K562 (cell line): ENCODE measurements around the gene MYO3B. TPM values are rescaled to one million over a fixed set of nuclear protein-coding genes. Genes with fewer than 3 reads are reported as not detected.
A peak's percentile ranks its signal among the peaks of the same experiment; 100 is the strongest.

Source experiments
- ATAC-seq: fragments of 200-7000 bp; cut with Tn5 transposase; 3 replicates; pipeline ENCODE4 v1.9.1; 2020; ENCODE audit warnings: moderate library complexity
- BruUV-seq: library from RNA; stranded (reverse); fragments of 400-500 nt; replicated peaks from 2 replicates; lab custom pipeline; 2021; lab: Mats Ljungman, UMichigan
- CTCF ChIA-PET: fragments of 300-600 bp; formaldehyde crosslinking; extraction: SDS; loops from one replicate; lab custom pipeline; 2021; ENCODE audit warnings: low intra/inter-chr PET ratio; lab: Yijun Ruan, JAX
- POLR2A ChIA-PET: fragments of 300-600, 350-650 bp; sonication (Branson Sonifier 250); formaldehyde crosslinking; extraction: SDS; loops from one replicate; lab custom pipeline; 2021; ENCODE audit warnings: antibody characterized with exemption, inconsistent platforms; lab: Yijun Ruan, JAX
- DNase-seq, 4 experiments: peaks; one replicate each; pipeline versions ENCODE4 v3.0.0 to v3.0.0-alpha.2; 2011 to 2018; ENCODE audit warnings: low spot score in 3 of 4, mixed read lengths in 3 of 4; ENCODE audit errors: extremely low read depth in 1 of 4
- FAIRE-seq: peaks from 2 replicates; lab custom pipeline; 2011; peaks lifted over from hg19 to GRCh38; lab: Jason Lieb, UNC
- H2AFZ ChIP-seq: 2 replicates; pipeline ENCODE4 v1.6.0; 2011; ENCODE audit warnings: low read depth, low read length, control low read depth, inconsistent platforms
- H3K27ac ChIP-seq: fragments of 200-600 bp; 3 replicates; pipeline ENCODE4 v1.8.0; 2011; ENCODE audit warnings: low read depth, mild to moderate bottlenecking, control low read depth, inconsistent platforms, low read length, moderate library complexity, mixed read lengths; ENCODE audit errors: extremely low read depth
- H3K27me3 ChIP-seq, 2 experiments: fragments of 300-600 bp in 1 of 2; 2 replicates in 1 of 2; 3 replicates in 1 of 2; pipeline versions ENCODE4 v1.6.0 to v1.8.0; 2011; ENCODE audit warnings: inconsistent platforms in 2 of 2, low read length in 2 of 2, mild to moderate bottlenecking in 1 of 2, mixed read lengths in 1 of 2, moderate library complexity in 1 of 2; ENCODE audit not compliant: control insufficient read depth in 2 of 2, insufficient read depth in 2 of 2
- H3K36me3 ChIP-seq: fragments of 300-600 bp; 3 replicates; pipeline ENCODE4 v1.8.0; 2011; ENCODE audit warnings: mild to moderate bottlenecking, low read length, inconsistent platforms; ENCODE audit not compliant: control insufficient read depth, insufficient read depth
- H3K4me1 ChIP-seq, 2 experiments: fragments of 200-600 bp in 1 of 2; replicated peaks in 1 of 2; 2 replicates in 1 of 2; 3 replicates in 1 of 2; pipeline versions ENCODE4 v1.5.1 to v1.8.0; 2011; ENCODE audit warnings: inconsistent platforms in 2 of 2, low read length in 2 of 2, mild to moderate bottlenecking in 1 of 2, mixed read lengths in 1 of 2, moderate library complexity in 1 of 2; ENCODE audit not compliant: control insufficient read depth in 2 of 2, insufficient read depth in 2 of 2
- H3K4me2 ChIP-seq: 2 replicates; pipeline ENCODE4 v1.6.1; 2011; ENCODE audit warnings: low read length, control low read depth, inconsistent platforms, mixed read lengths; ENCODE audit not compliant: insufficient read depth
- H3K4me3 ChIP-seq: fragments of 200-600 bp; sonication (generic), shearing (Covaris generic); 2 replicates; pipeline ENCODE4 v1.5.1; 2016; ENCODE audit warnings: control low read depth, inconsistent platforms
- H3K79me2 ChIP-seq: fragments of 200-600 bp; 3 replicates; pipeline ENCODE4 v1.8.0; 2011; ENCODE audit warnings: low read length, inconsistent platforms; ENCODE audit not compliant: control insufficient read depth, insufficient read depth
- H3K9ac ChIP-seq, 2 experiments: 2 replicates each; pipeline versions ENCODE4 v1.6.0 to v1.6.1; 2011; ENCODE audit warnings: low read depth in 2 of 2, low read length in 2 of 2, control low read depth in 1 of 2, inconsistent platforms in 1 of 2, mild to moderate bottlenecking in 1 of 2, mixed read lengths in 1 of 2; ENCODE audit not compliant: insufficient read depth in 1 of 2
- H3K9me1 ChIP-seq: one replicate; pipeline ENCODE4 v1.6.0; 2011; ENCODE audit warnings: inconsistent platforms, mild to moderate bottlenecking, low read length, moderate library complexity; ENCODE audit not compliant: control insufficient read depth, insufficient read depth
- H3K9me3 ChIP-seq: replicated peaks from 2 replicates; pipeline ENCODE4 v1.5.1; 2011; ENCODE audit warnings: low read depth, low read length, inconsistent platforms; ENCODE audit not compliant: control insufficient read depth, insufficient read depth
- H4K20me1 ChIP-seq: replicated peaks from 2 replicates; pipeline ENCODE4 v1.6.1; 2011; ENCODE audit warnings: low read length, inconsistent platforms, mixed read lengths; ENCODE audit not compliant: control insufficient read depth, insufficient read depth
- CBFA2T3 ChIP-seq: fragments of 450-650 bp; IDR thresholded peaks from 2 replicates; pipeline ENCODE4 v1.6.1; 2017
- CEBPG ChIP-seq, 3 experiments: fragments of 200-800 bp in 1 of 3; sonication (Bioruptor generic) in 1 of 3; sonication (generic) in 1 of 3; formaldehyde crosslinking in 1 of 3; IDR thresholded peaks in 2 of 3; conservative IDR thresholded peaks in 1 of 3; 2 replicates each; pipeline versions ENCODE4 v1.6.1 to v1.8.0; 2016 to 2022; ENCODE audit warnings: missing compliant biosample characterization in 2 of 3, missing genetic modification characterization in 2 of 3, mild to moderate bottlenecking in 1 of 3, missing genetic modification reagents in 1 of 3
- CTCF ChIP-seq, 3 experiments: IDR thresholded peaks in 2 of 3; conservative IDR thresholded peaks in 1 of 3; 2 replicates each; pipeline ENCODE4 v1.5.1; 2011 to 2012; ENCODE audit warnings: low read length in 3 of 3, mild to moderate bottlenecking in 3 of 3, control low read depth in 2 of 3, improper control_type of control experiment in 1 of 3, inconsistent platforms in 1 of 3, low read depth in 1 of 3, mixed read lengths in 1 of 3, moderate library complexity in 1 of 3; ENCODE audit not compliant: insufficient read depth in 2 of 3
- ID3 ChIP-seq, 2 experiments: fragments of 250-450 bp in 1 of 2; fragments of 450-650 bp in 1 of 2; sonication (Bioruptor Pico) in 1 of 2; IDR thresholded peaks; 2 replicates each; pipeline versions ENCODE4 v1.6.1 to v1.8.0; 2016 to 2021; ENCODE audit warnings: mild to moderate bottlenecking in 2 of 2, moderate library complexity in 2 of 2, missing compliant biosample characterization in 1 of 2, missing genetic modification characterization in 1 of 2
- POLR3G ChIP-seq: IDR thresholded peaks from 2 replicates; pipeline ENCODE4 v1.6.1; 2011; ENCODE audit not compliant: insufficient read length, insufficient replicate concordance; ENCODE audit errors: extremely low read depth
- RAD21 ChIP-seq, 2 experiments: fragments of 250-450 bp in 1 of 2; fragments of 450-650 bp in 1 of 2; sonication (Bioruptor Pico) in 1 of 2; formaldehyde crosslinking in 1 of 2; IDR thresholded peaks in 1 of 2; conservative IDR thresholded peaks in 1 of 2; 2 replicates each; pipeline versions ENCODE4 v1.4.0 to v1.8.0; 2020 to 2022; ENCODE audit warnings: mild to moderate bottlenecking in 2 of 2, moderate library complexity in 1 of 2
- RBM25 ChIP-seq: fragments of 200-400 bp; formaldehyde crosslinking; IDR thresholded peaks from 2 replicates; pipeline ENCODE4 v1.6.1; 2018; ENCODE audit warnings: low read length, low read depth, moderate library complexity; ENCODE audit not compliant: severe bottlenecking
- SAFB ChIP-seq: fragments of 200-400 bp; formaldehyde crosslinking; IDR thresholded peaks from 2 replicates; pipeline ENCODE4 v1.6.1; 2017; ENCODE audit warnings: low read depth, low read length, borderline replicate concordance
- SETDB1 ChIP-seq: IDR thresholded peaks from one replicate; pipeline ENCODE4 v1.6.1; 2012; ENCODE audit warnings: low read length, control low read depth, inconsistent platforms
- ZNF263 ChIP-seq: sonication (generic); formaldehyde crosslinking; IDR thresholded peaks from 2 replicates; pipeline ENCODE4 v1.8.0; 2022; ENCODE audit warnings: mild to moderate bottlenecking, missing genetic modification reagents, borderline replicate concordance
- ZNF398 ChIP-seq: fragments of 250-450 bp; sonication (Bioruptor Pico); IDR thresholded peaks from 2 replicates; pipeline ENCODE4 v1.8.0; 2021; ENCODE audit warnings: moderate library complexity, mild to moderate bottlenecking, inconsistent platforms
- in situ Hi-C: fragments of 300-500 bp; cut with MboI; formaldehyde crosslinking; loops from 4 replicates; pipeline ENCODE4 v1.15.0; 2018; ENCODE audit warnings: inconsistent platforms, mixed read lengths
- intact Hi-C: fragments of 100-400 bp; cut with micrococcal nuclease; formaldehyde crosslinking; loops from 2 replicates; pipeline ENCODE4 v1.14.2; 2022
- polyA plus RNA-seq, 8 experiments: library from polyadenylated mRNA; depleted of rRNA in 4 of 8; stranded (reverse) in 5 of 8; unstranded in 3 of 8; fragments of >200 nt; fragmentation: Nextera tagmentation in 2 of 8; fragmentation: Illumina TruSeq in 1 of 8; extraction: Ambion mirVana in 2 of 8; extraction: Trizol in 1 of 8; gene quantifications; 2 replicates each; pipeline versions ENCODE4 v1.2.1 to v1.2.3, GENCODE V29; 2011 to 2014; ENCODE audit warnings: inconsistent platforms in 1 of 8, missing spikeins in 1 of 8
- total RNA-seq, 7 experiments: library from RNA; depleted of rRNA in 6 of 7; stranded (reverse); fragments of >200 nt in 6 of 7; fragmentation: Illumina TruSeq in 2 of 7; extraction: Trizol in 2 of 7; gene quantifications; 2 replicates each; pipeline versions ENCODE4 v1.2.1 to v1.2.3, GENCODE V29; 2011 to 2021; ENCODE audit warnings: low replicate concordance in 1 of 7

MYO3B gene
- total and polyA plus RNA-seq, 9 of the 15 experiments (the other 6 are each of a cell fraction or from before 2014, with no cell fraction given) = 2.7 to 6.5 (median 3.6) TPM

- Histone ChIP-seq H3K27ac (no peak overlapping the region), H3K27me3 (no peaks in the 10 kb centered on the region), H3K79me2 (no peaks in the 10 kb centered on the region), H3K9me1 (no peaks in the 10 kb centered on the region), H3K4me1 (peaks cover 0 to 9% of the 10 kb centered on the region in 2 experiments; a peak in 1 of 5 replicates), H2AFZ (0 out of 2 replicates have a peak overlapping the region, but pooled peaks have one; percentile 4), H3K4me3 (no peak overlapping the region), H3K9ac (no peak overlapping the region), H3K4me2 (no peak overlapping the region), H4K20me1 (no peaks in the 10 kb centered on the region), H3K9me3 (no peaks in the 10 kb centered on the region), H3K36me3 (no peaks in the 10 kb centered on the region)
- CTCF ChIA-PET = interaction anchor here (0.6 kb wide), 1 partner anchor 421 kb away, joined by 4 read pairs; the partner anchor contains the start of gene GAD1
- intact Hi-C loops = no loop called here
- peak; percentile 59; the same call in 2 of the 3 replicates for ATAC-seq
- FAIRE-seq = no peak
- peak in 2 of 4 experiments; percentile 22 to 29 for DNase-seq
- POLR2A ChIA-PET = no interaction called here
- no TSS peak for BruUV-seq
- in situ Hi-C loops = no loop called here
- TF ChIP-seq CEBPG (CRISPR knock-in tag; IDR thresholded peaks at IDR 0.05) (no peak), CEBPG (tag; conservative IDR thresholded peaks at IDR 0.05 in 1 of 2, IDR thresholded peaks at IDR 0.05 in 1 of 2) (0 out of 4 replicates have a peak, but pooled peaks of 1 of the 2 experiments have one; percentile 10), SAFB (no peak), POLR3G (no peak), ZNF398 (no peak), RBM25 (no peak), RAD21 (CRISPR knock-in tag; conservative IDR thresholded peaks at IDR 0.05 in 1 of 2, IDR thresholded peaks at IDR 0.05 in 1 of 2) (peak; percentile 18 to 50; a peak in 2 of 4 replicates), ZNF263 (CRISPR knock-in tag) (no peak), CBFA2T3 (0 out of 2 replicates have a peak, but pooled peaks have one; percentile 15), ID3 (CRISPR knock-in tag; IDR thresholded peaks at IDR 0.05) (no peak), ID3 (tag; IDR thresholded peaks at IDR 0.05) (no peak), CTCF (IDR thresholded peaks at IDR 0.05 in 2 of 3, conservative IDR thresholded peaks at IDR 0.05 in 1 of 3; ENCODE audit: insufficient read depth in 2 of 3, low read depth in 1 of 3, low read length in 3 of 3) (peak; percentile 28 to 45 (median 31); a peak in 4 of 6 replicates), SETDB1 (no peak)
Observed at GRCh38 chr2:170394641-170395387, 216.9 kb downstream of the MYO3B start.
